Measurements from ENCODE around the gene OR4D11. TPM values are rescaled to one million over a fixed set of nuclear protein-coding genes. Genes with fewer than 3 reads are reported as not detected.
"Not testable (repeated sequence)": the region's sequence is repeated elsewhere in the genome, so short reads cannot be mapped to it uniquely, and the experiment has no call there.

Gene OR4D11
- total RNA-seq, 3 donors from 2014 or later = not detected

GRCh38 chr11:59511675-59512074 lies 8.3 kb downstream of the OR4D11 start:
- DNase-seq (ENCODE audit: low spot score in 2 of 2) = no peak
- Histone ChIP-seq H3K36me3 (no peaks in the 10 kb centered on the region), H3K4me1 (no peaks in the 10 kb centered on the region), H3K9me3 (no peaks in the 10 kb centered on the region), H3K27me3 (no peaks in the 10 kb centered on the region), H3K4me3 (no peak overlapping the region), H3K27ac (no peak overlapping the region)
- intact Hi-C loops (cut with DNase I; ENCODE audit: low total_unique reads) = no loop called here
- no peak for TF ChIP-seq POLR2A (IDR thresholded peaks at IDR 0.05)
- TF ChIP-seq POLR2AphosphoS5 (IDR thresholded peaks at IDR 0.05) = no peak
- no peak for TF ChIP-seq CTCF (IDR thresholded peaks at IDR 0.05)

GRCh38 chr11:59520139-59520538 lies 16.8 kb downstream of the OR4D11 start:
- H3K36me3 ChIP-seq; intact Hi-C loops (cut with DNase I; ENCODE audit: low total_unique reads); H3K9me3 ChIP-seq; H3K27me3 ChIP-seq; DNase-seq (ENCODE audit: low spot score in 2 of 2); H3K4me3 ChIP-seq; H3K27ac ChIP-seq; H3K4me1 ChIP-seq: not testable (repeated sequence)

- Histone ChIP-seq H3K27me3 (no peaks in the 10 kb centered on the region), H3K27ac (no peak overlapping the region), H3K36me3 (no peaks in the 10 kb centered on the region), H3K9me3 (no peaks in the 10 kb centered on the region), H3K4me3 (no peak overlapping the region), H3K4me1 (no peaks in the 10 kb centered on the region)
- DNase-seq (ENCODE audit: low spot score in 2 of 2) = no peak
- intact Hi-C loops (cut with DNase I; ENCODE audit: low total_unique reads) = no loop called here
- TF ChIP-seq POLR2A (IDR thresholded peaks at IDR 0.05) = no peak
- no peak for TF ChIP-seq CTCF (IDR thresholded peaks at IDR 0.05)
- TF ChIP-seq POLR2AphosphoS5 (IDR thresholded peaks at IDR 0.05) = no peak
Observed at GRCh38 chr11:59520741-59521140, 17.4 kb downstream of the OR4D11 start.

- TF ChIP-seq POLR2A (IDR thresholded peaks at IDR 0.05) = no peak
- no peak for TF ChIP-seq POLR2AphosphoS5 (IDR thresholded peaks at IDR 0.05)
- no peak for TF ChIP-seq CTCF (IDR thresholded peaks at IDR 0.05)
- no peak for DNase-seq (ENCODE audit: low spot score in 2 of 2)
- Histone ChIP-seq H3K36me3 (no peaks in the 10 kb centered on the region), H3K4me1 (no peaks in the 10 kb centered on the region), H3K27me3 (no peaks in the 10 kb centered on the region), H3K27ac (no peak overlapping the region), H3K4me3 (no peak overlapping the region), H3K9me3 (no peaks in the 10 kb centered on the region)
- intact Hi-C loops (cut with DNase I; ENCODE audit: low total_unique reads) = no loop called here
Observed at GRCh38 chr11:59523541-59523940, 20.2 kb downstream of the OR4D11 start.

GRCh38 chr11:59528711-59529110 lies 25.3 kb downstream of the OR4D11 start:
- no peak for DNase-seq (ENCODE audit: low spot score in 2 of 2)
- H3K9me3 ChIP-seq = no peaks in the 10 kb centered on the region
- no peak overlapping the region for H3K27ac ChIP-seq
- H3K36me3 ChIP-seq = no peaks in the 10 kb centered on the region
- no peaks in the 10 kb centered on the region for H3K4me1 ChIP-seq
- no peak overlapping the region for H3K4me3 ChIP-seq
- no peak for TF ChIP-seq POLR2A (IDR thresholded peaks at IDR 0.05)
- TF ChIP-seq POLR2AphosphoS5 (IDR thresholded peaks at IDR 0.05) = no peak
- no peak for TF ChIP-seq CTCF (IDR thresholded peaks at IDR 0.05)
- intact Hi-C loops (cut with DNase I; ENCODE audit: low total_unique reads) = no loop called here
- no peaks in the 10 kb centered on the region for H3K27me3 ChIP-seq

GRCh38 chr11:59532620-59533019 lies 29.2 kb downstream of the OR4D11 start:
- intact Hi-C loops (cut with DNase I; ENCODE audit: low total_unique reads) = no loop called here
- no peaks in the 10 kb centered on the region for H3K27me3 ChIP-seq

More at GRCh38 chr11:59532620-59533019, 29.2 kb downstream of the OR4D11 start:
- TF ChIP-seq POLR2AphosphoS5 (IDR thresholded peaks at IDR 0.05) = no peak
- TF ChIP-seq POLR2A (IDR thresholded peaks at IDR 0.05) = no peak
- no peak for TF ChIP-seq CTCF (IDR thresholded peaks at IDR 0.05)
- no peaks in the 10 kb centered on the region for H3K9me3 ChIP-seq
- H3K4me3 ChIP-seq = no peak overlapping the region
- no peaks in the 10 kb centered on the region for H3K4me1 ChIP-seq
- no peak for DNase-seq (ENCODE audit: low spot score in 2 of 2)
- H3K36me3 ChIP-seq = no peaks in the 10 kb centered on the region
- no peak overlapping the region for H3K27ac ChIP-seq

All from breast epithelium (tissue), 4 donors.